SW480 (cell line): ENCODE results near the gene FXYD6.
"Not testable (repeated sequence)": the region's sequence is repeated elsewhere in the genome, so short reads cannot be mapped to it uniquely, and the experiment has no call there.

Experiments
- DNase-seq: peaks from one replicate; pipeline ENCODE4 v3.0.0-alpha.2; 2016; ENCODE audit warnings: low spot score

FXYD6 gene, protein sequence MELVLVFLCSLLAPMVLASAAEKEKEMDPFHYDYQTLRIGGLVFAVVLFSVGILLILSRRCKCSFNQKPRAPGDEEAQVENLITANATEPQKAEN

GRCh38 chr11:117876341-117877119 lies at the start of gene FXYD6:
FXYD6 (minus strand) TSS chr11:117876658; CDS start chr11:117842776, 33,882 bp downstream.
- DNase-seq: peak; percentile 24

DNA sequence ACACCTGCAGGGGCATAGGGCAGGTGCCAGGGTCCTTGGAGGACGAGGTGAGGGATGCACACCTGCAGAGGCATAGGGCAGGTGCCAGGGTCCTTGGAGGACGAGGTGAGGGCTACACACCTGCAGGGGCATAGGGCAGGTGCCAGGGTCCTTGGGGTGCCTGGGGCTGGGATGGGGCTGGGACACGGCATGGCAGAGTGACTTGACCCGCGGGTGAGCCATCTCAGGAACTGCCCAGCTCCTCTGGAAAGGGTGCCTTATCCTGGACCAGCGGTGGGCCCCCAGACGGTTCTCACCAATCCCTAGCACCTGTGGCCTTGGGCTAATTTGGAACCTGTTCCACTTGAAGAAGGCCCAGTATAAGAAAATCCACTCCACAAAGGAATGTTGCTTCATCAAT lies 49.7 kb upstream of the FXYD6 start:
- not testable (repeated sequence) for DNase-seq

GRCh38 chr11:117925198-117925925 lies 48.9 kb upstream of the FXYD6 start:
- DNase-seq: no peak

GRCh38 chr11:117924631-117925170 lies 48.2 kb upstream of the FXYD6 start:
- no peak for DNase-seq

DNA sequence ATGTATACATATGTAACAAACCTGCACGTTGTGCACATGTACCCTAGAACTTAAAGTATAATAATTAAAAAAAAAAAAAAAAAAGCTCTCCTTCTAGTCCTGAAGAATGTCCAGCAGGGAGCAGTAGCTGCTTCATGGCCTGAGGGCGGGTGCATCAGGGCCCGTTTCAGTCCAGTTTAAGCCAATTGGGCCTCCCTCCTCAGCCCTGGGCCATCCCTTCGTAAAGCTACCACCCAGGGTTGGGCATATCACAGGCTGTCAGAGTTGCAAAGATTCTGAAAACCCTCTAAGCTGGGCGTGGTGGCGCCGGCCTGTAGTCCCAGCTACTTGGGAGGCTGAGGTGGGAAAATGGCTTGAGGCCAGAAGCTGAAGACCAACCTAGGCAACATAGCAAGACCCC lies 47.3 kb upstream of the FXYD6 start:
- DNase-seq: no peak

GRCh38 chr11:117923275-117923674 lies 46.8 kb upstream of the FXYD6 start:
- DNase-seq: no peak

- DNase-seq: no peak
Measured at GRCh38 chr11:117921893-117922292, 45.4 kb upstream of the FXYD6 start.

GRCh38 chr11:117921456-117921855 lies 45.0 kb upstream of the FXYD6 start:
- no peak for DNase-seq

DNA sequence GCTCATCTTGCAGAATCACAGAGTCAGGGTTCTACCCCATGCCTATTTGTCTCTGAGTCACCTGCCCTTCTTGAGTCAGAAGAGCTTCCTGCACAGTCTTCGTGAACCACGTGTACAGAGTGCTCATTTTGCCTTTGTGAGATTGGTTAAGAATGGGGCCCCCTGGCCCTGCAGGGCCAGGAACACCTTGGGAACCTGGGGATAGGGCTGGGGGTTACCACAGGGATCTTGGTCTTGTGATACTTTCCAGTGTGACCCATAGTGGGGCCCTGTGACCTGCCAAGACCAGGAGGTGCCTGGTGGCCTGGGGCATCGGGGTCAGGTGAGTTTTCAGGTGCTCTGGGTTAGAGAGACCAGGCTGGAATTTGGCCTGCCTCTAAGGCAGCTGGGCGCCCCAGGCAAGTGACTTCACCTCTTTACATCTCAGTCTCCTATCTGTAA lies 43.3 kb upstream of the FXYD6 start:
- no peak for DNase-seq

DNA sequence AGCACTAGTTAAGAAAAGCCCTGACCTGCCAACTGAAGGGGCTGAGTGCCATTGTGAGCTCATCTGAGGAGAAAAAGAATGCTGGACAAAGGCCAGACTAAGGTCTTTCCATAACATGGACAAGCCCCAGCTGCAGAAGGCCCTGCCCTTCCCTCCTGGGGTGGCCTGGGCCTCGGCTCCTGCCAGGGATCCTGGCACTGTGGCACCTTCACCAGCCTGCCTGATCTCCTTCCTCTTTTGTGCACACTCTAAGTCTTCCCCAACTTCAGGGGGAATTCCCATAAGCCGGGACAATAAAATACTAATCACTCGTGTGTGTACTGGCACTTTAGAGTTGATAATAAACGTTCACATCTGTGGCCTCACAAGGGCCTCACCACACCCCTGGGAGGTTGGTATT lies 42.9 kb upstream of the FXYD6 start:
- no peak for DNase-seq

GRCh38 chr11:117918366-117919255 lies 42.2 kb upstream of the FXYD6 start:
- DNase-seq: no peak

DNA sequence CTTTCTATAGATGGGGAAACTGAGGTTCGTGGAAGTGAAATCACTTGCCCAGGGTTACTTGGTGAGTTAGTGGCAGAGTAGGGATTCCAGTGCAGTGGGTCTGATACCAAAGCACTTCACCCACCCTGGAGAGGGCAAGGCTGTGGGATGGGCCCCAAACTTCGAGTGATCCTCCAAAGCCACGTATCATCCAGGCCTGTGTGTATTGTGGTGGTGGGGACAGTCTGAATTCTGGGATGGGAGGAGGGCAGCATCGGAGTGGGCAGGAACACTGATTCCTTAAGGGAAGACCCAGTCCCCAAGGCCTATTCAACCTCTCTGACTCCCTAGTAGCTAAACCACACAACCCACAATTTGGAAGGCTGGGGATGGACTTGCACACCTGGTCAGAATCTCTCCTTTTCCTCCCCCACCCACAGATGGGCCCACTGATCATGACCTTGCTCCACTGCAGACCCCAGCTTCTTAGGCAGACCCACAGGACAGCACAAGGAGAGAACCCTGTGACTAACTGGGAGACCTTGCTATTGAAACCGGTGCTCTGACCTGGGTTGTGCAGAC lies 41.2 kb upstream of the FXYD6 start:
- DNase-seq: no peak

DNA sequence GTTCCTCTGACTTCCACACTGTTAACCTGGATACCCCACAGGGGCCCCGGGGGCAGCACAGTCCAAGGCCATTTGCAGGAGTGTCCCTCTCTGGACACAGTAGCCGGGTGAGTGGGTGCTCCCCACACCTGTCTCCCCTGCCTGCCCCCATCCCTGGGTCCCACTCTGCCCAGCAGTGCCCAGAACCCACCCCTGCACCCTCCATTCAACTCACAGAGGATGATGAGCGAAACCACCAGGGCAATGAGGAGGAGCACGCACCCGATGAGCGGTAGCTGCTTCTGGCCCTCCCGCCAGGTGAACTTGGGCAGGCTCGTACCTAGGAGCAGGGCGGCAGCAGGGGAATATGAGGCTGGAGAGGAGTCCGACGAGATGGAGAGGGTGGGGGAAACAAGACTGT lies 40.5 kb upstream of the FXYD6 start:
- no peak for DNase-seq

GRCh38 chr11:117915672-117916235 lies 39.3 kb upstream of the FXYD6 start:
- DNase-seq: no peak

- no peak for DNase-seq
Measured at GRCh38 chr11:117914991-117915618, 38.6 kb upstream of the FXYD6 start.

DNA sequence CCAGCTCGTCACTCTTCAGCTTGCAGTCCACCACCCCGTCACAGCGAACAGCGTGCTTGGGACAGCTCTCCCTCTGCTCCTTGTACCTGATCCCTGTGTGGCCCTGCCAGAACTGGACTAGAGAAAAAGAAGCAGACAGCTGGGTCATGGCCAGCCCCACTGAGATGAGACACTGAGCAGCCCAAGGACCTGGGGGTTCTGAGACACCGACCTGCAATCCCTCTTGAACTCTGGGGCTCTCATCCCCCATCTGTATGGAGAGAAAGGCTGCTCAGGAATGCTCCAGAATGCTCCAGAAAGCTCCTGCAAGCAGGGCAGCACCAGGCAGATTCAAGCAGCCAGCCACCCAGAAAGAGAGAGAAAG lies 37.9 kb upstream of the FXYD6 start:
- no peak for DNase-seq

DNA sequence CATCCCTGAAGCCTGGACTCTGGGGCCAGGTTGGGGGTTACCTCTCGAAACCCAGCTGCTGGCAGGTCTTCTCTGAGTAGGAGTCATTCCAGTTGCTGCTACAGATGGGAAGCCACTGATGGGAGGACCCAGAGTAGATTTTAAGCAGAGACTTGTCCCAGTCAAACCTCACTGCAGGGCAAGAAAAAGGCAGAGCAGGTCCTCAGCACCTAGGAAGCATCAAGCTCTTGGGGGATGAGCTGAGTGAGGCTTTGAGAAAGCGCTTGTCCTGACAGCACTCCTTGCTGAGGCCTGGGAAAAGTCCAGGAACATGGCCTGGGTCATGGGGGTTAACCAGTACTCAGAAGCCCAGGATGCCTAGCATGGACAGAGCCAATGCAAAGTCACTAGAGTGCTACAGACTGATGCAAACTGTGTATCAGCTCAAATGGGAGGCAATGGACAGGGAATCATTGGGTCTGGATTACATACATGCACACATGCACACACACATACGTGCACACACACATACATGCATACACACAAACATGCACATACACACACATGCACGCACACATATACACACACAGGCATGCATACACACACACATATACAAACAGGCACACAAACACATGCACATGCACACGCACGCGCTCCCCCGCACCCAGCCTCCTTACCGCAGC lies 37.4 kb upstream of the FXYD6 start:
- no peak for DNase-seq

GRCh38 chr11:117912497-117912896 lies 36.0 kb upstream of the FXYD6 start:
- no peak for DNase-seq

GRCh38 chr11:117911694-117912093 lies 35.2 kb upstream of the FXYD6 start:
- DNase-seq: no peak

GRCh38 chr11:117910941-117911655 lies 34.6 kb upstream of the FXYD6 start:
- DNase-seq: no peak
